ENCODE results near the gene TNIK. TPM values are rescaled to one million over a fixed set of nuclear protein-coding genes. Genes with fewer than 3 reads are reported as not detected.
A peak's percentile ranks its signal among the peaks of the same experiment; 100 is the strongest.

TNIK gene
- total and polyA plus RNA-seq, 2 donors from 2014 or later = 3.6 to 48.9 TPM

- Histone ChIP-seq H3K4me3 (ENCODE audit: low read length in 3 of 3) (no peak overlapping the region), H3K4me1 (ENCODE audit: control insufficient read depth in 2 of 3, insufficient read depth in 2 of 3, low read depth in 1 of 3, low read length in 3 of 3) (peaks cover 0 to 18% (median under 1%) of the 10 kb centered on the region in 3 donors), H3K27me3 (ENCODE audit: control insufficient read depth, insufficient read depth, low read length) (no peaks in the 10 kb centered on the region), H3K36me3 (ENCODE audit: control insufficient read depth in 2 of 3, insufficient read depth in 3 of 3, low read length in 3 of 3) (no peaks in the 10 kb centered on the region), H3K9ac (ENCODE audit: low read length in 3 of 3) (no peak overlapping the region), H3K27ac (ENCODE audit: low read depth in 2 of 2, low read length in 2 of 2) (no peak overlapping the region), H3K9me3 (ENCODE audit: control insufficient read depth in 2 of 3, insufficient read depth in 1 of 3, low read length in 3 of 3) (no peaks in the 10 kb centered on the region)
- FAIRE-seq (no peak), DNase-seq (no peak)
- intact Hi-C loops (cut with DNase I) = no loop called here
- no peak for TF ChIP-seq CTCF (IDR thresholded peaks at IDR 0.05; ENCODE audit: borderline replicate concordance, extremely low read depth, insufficient read depth)
Measured at GRCh38 chr3:171168551-171168950, 291.7 kb downstream of the TNIK start.

- peak; percentile 45 for TF ChIP-seq CTCF (IDR thresholded peaks at IDR 0.05; ENCODE audit: borderline replicate concordance, extremely low read depth, insufficient read depth)
- Histone ChIP-seq H3K27ac (ENCODE audit: low read depth in 2 of 2, low read length in 2 of 2) (no peak overlapping the region), H3K9me3 (ENCODE audit: control insufficient read depth in 2 of 3, insufficient read depth in 1 of 3, low read length in 3 of 3) (peaks cover 0 to 2% (median 0%) of the 10 kb centered on the region in 3 donors), H3K9ac (ENCODE audit: low read length in 3 of 3) (no peak overlapping the region), H3K27me3 (ENCODE audit: control insufficient read depth, insufficient read depth, low read length) (no peaks in the 10 kb centered on the region), H3K36me3 (ENCODE audit: control insufficient read depth in 2 of 3, insufficient read depth in 3 of 3, low read length in 3 of 3) (no peaks in the 10 kb centered on the region), H3K4me1 (ENCODE audit: control insufficient read depth in 2 of 3, insufficient read depth in 2 of 3, low read depth in 1 of 3, low read length in 3 of 3) (peaks cover 0 to 18% (median 0%) of the 10 kb centered on the region in 3 donors), H3K4me3 (ENCODE audit: low read length in 3 of 3) (no peak overlapping the region)
- DNase-seq (peak in 2 of 5 donors; percentile 15 to 23), FAIRE-seq (no peak)
- intact Hi-C loops (cut with DNase I) = no loop called here
Measured at GRCh38 chr3:171168086-171168485, 292.1 kb downstream of the TNIK start.

GRCh38 chr3:171165983-171166382 is 294.2 kb downstream of the TNIK start:
- Histone ChIP-seq H3K27ac (ENCODE audit: low read depth in 2 of 2, low read length in 2 of 2) (no peak overlapping the region), H3K27me3 (ENCODE audit: control insufficient read depth, insufficient read depth, low read length) (no peaks in the 10 kb centered on the region), H3K4me3 (ENCODE audit: low read length in 3 of 3) (no peak overlapping the region), H3K9ac (ENCODE audit: low read length in 3 of 3) (no peak overlapping the region), H3K4me1 (ENCODE audit: control insufficient read depth in 2 of 3, insufficient read depth in 2 of 3, low read depth in 1 of 3, low read length in 3 of 3) (peaks cover 0 to 9% (median 0%) of the 10 kb centered on the region in 3 donors), H3K9me3 (ENCODE audit: control insufficient read depth in 2 of 3, insufficient read depth in 1 of 3, low read length in 3 of 3) (peaks cover 0 to 5% (median 0%) of the 10 kb centered on the region in 3 donors), H3K36me3 (ENCODE audit: control insufficient read depth in 2 of 3, insufficient read depth in 3 of 3, low read length in 3 of 3) (no peaks in the 10 kb centered on the region)
- no peak for DNase-seq
- no peak for TF ChIP-seq CTCF (IDR thresholded peaks at IDR 0.05; ENCODE audit: borderline replicate concordance, extremely low read depth, insufficient read depth)
- FAIRE-seq = no peak
- intact Hi-C loops (cut with DNase I) = no loop called here

GRCh38 chr3:171165499-171165921 is 294.7 kb downstream of the TNIK start:
- Histone ChIP-seq H3K9me3 (ENCODE audit: control insufficient read depth in 2 of 3, insufficient read depth in 1 of 3, low read length in 3 of 3) (peaks cover 0 to 5% (median 0%) of the 10 kb centered on the region in 3 donors), H3K4me1 (ENCODE audit: control insufficient read depth in 2 of 3, insufficient read depth in 2 of 3, low read depth in 1 of 3, low read length in 3 of 3) (peaks cover 0 to 5% (median 0%) of the 10 kb centered on the region in 3 donors), H3K27ac (ENCODE audit: low read depth in 2 of 2, low read length in 2 of 2) (no peak overlapping the region), H3K27me3 (ENCODE audit: control insufficient read depth, insufficient read depth, low read length) (no peaks in the 10 kb centered on the region), H3K36me3 (ENCODE audit: control insufficient read depth in 2 of 3, insufficient read depth in 3 of 3, low read length in 3 of 3) (no peaks in the 10 kb centered on the region), H3K4me3 (ENCODE audit: low read length in 3 of 3) (no peak overlapping the region), H3K9ac (ENCODE audit: low read length in 3 of 3) (no peak overlapping the region)
- intact Hi-C loops (cut with DNase I) = no loop called here
- no peak for DNase-seq
- TF ChIP-seq CTCF (IDR thresholded peaks at IDR 0.05; ENCODE audit: borderline replicate concordance, extremely low read depth, insufficient read depth) = no peak
- FAIRE-seq = no peak

Measured in kidney (tissue), 14 donors.